HG03139 (cell line): Measurements from ENCODE around the gene MDFIC2.

Source experiments
- ATAC-seq: cut with Tn5 transposase; IDR thresholded peaks from one replicate; pipeline ENCODE4 v1.9.1; 2021; ENCODE audit not compliant: unreplicated experiment

MDFIC2 gene

GRCh38 chr3:70183781-70184504 lies 128.5 kb downstream of the MDFIC2 start:
- ATAC-seq: no peak

- no peak for ATAC-seq
Observed at GRCh38 chr3:70182166-70182565, 130.3 kb downstream of the MDFIC2 start.

GRCh38 chr3:70180664-70181063 lies 131.8 kb downstream of the MDFIC2 start:
- no peak for ATAC-seq

GRCh38 chr3:70179111-70179510 lies 133.3 kb downstream of the MDFIC2 start:
- no peak for ATAC-seq

DNA sequence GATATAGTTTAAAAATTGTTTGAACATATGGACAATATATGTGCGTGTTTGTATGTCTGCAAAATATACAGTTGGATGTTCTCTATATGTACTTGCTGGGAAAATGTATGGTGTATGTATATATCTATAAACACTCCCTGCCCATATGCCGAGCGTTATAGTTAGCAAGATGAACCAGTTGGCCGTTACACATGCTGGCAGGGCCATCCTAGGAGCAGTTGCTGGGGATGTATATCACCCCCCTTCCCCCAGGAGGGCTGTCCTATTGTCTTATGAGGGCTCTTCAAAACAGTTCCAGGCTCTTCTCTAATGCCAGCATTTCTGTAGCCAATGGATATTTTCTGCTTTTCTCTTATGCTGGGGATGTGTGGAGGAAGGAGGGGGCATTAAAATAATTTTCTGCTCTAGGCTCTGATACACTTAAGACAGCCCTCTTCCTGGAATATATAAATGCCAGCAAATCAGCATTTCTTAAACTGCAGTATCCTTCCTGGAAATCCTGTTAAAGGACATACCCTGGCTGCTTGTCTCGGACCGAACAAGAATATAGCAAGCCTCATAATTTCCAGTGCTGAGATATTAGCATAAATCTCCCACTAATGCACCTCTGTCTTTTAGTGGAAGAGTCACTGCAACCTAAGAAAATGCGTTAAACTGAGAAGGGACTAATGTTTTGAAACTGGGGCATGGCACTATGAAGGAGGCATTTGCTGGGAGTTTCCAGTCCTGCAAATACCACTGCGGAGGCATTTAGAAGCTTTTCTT lies 134.4 kb downstream of the MDFIC2 start:
- ATAC-seq: no peak

- ATAC-seq: no peak
Observed at GRCh38 chr3:70176224-70176623, 136.2 kb downstream of the MDFIC2 start.

GRCh38 chr3:70156808-70157207 lies 155.6 kb downstream of the MDFIC2 start:
- no peak for ATAC-seq

DNA sequence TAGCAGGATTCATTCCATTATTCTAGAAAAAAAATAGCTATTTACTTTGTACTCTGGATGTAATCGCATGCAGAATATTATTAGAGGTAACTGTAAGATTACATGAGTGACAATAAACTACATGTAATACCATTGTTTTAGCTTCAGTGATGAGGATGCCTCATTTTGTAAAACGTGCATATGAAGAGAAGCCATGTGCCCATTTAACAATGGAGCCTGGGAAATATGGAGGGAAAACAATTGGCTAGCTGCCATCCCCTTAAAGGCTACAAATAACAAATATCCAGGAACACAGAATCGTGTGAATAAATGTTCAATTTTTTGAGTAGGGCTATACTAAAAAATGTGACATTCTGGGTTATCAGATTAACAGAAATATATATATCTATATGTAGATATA lies 161.8 kb downstream of the MDFIC2 start:
- no peak for ATAC-seq

DNA sequence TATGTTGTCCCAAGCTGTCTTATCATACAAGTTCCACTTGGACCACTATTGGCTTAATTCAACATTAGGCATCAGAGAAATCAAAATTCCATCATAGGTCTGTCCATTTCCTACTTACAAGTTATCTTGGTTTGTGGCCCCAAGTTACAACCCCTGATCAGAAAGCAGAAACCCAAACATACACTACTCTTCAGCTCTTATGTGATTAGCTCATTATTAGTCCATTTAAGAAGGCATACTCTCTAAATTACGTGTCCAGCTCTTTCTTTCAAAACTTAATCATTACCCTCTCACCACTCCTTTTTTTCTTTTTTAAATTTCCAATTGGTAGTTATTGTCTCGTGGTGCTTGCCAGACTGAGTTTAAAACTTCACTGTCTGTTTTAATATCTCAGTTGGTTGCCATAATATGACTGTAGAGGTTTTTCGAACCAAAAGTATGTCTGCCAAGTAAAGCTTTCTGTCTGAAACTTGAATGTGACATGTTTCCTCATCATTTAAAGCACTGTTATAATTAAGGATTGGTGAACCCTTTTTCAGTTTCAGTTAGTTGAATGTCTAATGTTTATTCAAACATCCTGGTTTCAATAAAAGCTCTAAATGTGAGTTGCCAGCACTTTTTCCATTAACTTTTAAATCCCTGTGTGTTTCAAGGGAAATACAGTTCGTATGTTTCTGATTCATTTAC lies 162.6 kb downstream of the MDFIC2 start:
- ATAC-seq: no peak
